Keratinocyte (primary cell): Measurements from ENCODE around the gene PLPP4. TPM values are rescaled to one million over a fixed set of nuclear protein-coding genes. Genes with fewer than 3 reads are reported as not detected.

Experiments used
- DNase-seq: peaks from one replicate; pipeline ENCODE4 v3.0.0-alpha.2; 2011; ENCODE audit warnings: low read depth, missing footprints, low spot score
- FAIRE-seq: peaks from 2 replicates; lab custom pipeline; 2011; peaks lifted over from hg19 to GRCh38; lab: Jason Lieb, UNC
- H2AFZ ChIP-seq: 2 replicates; pipeline ENCODE4 v1.6.0; 2012; ENCODE audit warnings: low read length, control low read depth, inconsistent platforms; ENCODE audit not compliant: control insufficient read depth
- H3K27ac ChIP-seq: 2 replicates; pipeline ENCODE4 v1.5.1; 2011; ENCODE audit warnings: low read length; ENCODE audit not compliant: control insufficient read depth, insufficient read depth
- H3K27me3 ChIP-seq: 3 replicates; pipeline ENCODE4 v1.6.0; 2011; ENCODE audit warnings: low read length; ENCODE audit not compliant: control insufficient read depth, insufficient read depth; ENCODE audit errors: extremely low read depth
- H3K36me3 ChIP-seq, 2 experiments: 2 replicates in 1 of 2; 3 replicates in 1 of 2; pipeline ENCODE4 v1.5.1; 2011; ENCODE audit warnings: low read length in 2 of 2, mild to moderate bottlenecking in 1 of 2; ENCODE audit not compliant: control insufficient read depth in 2 of 2, insufficient read depth in 2 of 2; ENCODE audit errors: extremely low read depth in 1 of 2
- H3K4me1 ChIP-seq: 3 replicates; pipeline ENCODE4 v1.5.1; 2011; ENCODE audit warnings: low read length; ENCODE audit not compliant: control insufficient read depth, insufficient read depth; ENCODE audit errors: extremely low read depth
- H3K4me2 ChIP-seq: 3 replicates; pipeline ENCODE4 v1.6.0; 2011; ENCODE audit warnings: low read depth, low read length; ENCODE audit not compliant: control insufficient read depth, insufficient read depth; ENCODE audit errors: extremely low read depth
- H3K4me3 ChIP-seq, 3 experiments: fragments of 200-600 bp in 1 of 3; sonication (generic) in 1 of 3; 2 replicates in 2 of 3; 3 replicates in 1 of 3; pipeline ENCODE4 v1.5.1; 2011 to 2016; ENCODE audit warnings: low read length in 3 of 3, mild to moderate bottlenecking in 3 of 3, control low read depth in 2 of 3, inconsistent platforms in 1 of 3, low read depth in 1 of 3, mixed read lengths in 1 of 3, mixed run types in 1 of 3, moderate library complexity in 1 of 3; ENCODE audit not compliant: control insufficient read depth in 2 of 3, insufficient read depth in 2 of 3; ENCODE audit errors: extremely low read depth in 1 of 3
- H3K79me2 ChIP-seq: 2 replicates; pipeline ENCODE4 v1.6.0; 2012; ENCODE audit warnings: low read length; ENCODE audit not compliant: control insufficient read depth, insufficient read depth
- H3K9ac ChIP-seq: 3 replicates; pipeline ENCODE4 v1.6.0; 2011; ENCODE audit warnings: low read length; ENCODE audit not compliant: control insufficient read depth, insufficient read depth; ENCODE audit errors: extremely low read depth
- H3K9me1 ChIP-seq: 3 replicates; pipeline ENCODE4 v1.6.0; 2011; ENCODE audit warnings: low read length; ENCODE audit not compliant: control insufficient read depth, insufficient read depth; ENCODE audit errors: extremely low read depth
- H3K9me3 ChIP-seq: 2 replicates; pipeline ENCODE4 v1.5.1; 2012; ENCODE audit warnings: low read depth, low read length; ENCODE audit not compliant: control insufficient read depth
- H4K20me1 ChIP-seq: 3 replicates; pipeline ENCODE4 v1.6.0; 2011; ENCODE audit warnings: low read length; ENCODE audit not compliant: control insufficient read depth, insufficient read depth; ENCODE audit errors: extremely low read depth
- CTCF ChIP-seq, 3 experiments: IDR thresholded peaks in 1 of 3; conservative IDR thresholded peaks in 1 of 3; optimal IDR thresholded peaks in 1 of 3; 2 replicates in 2 of 3; 3 replicates in 1 of 3; pipeline versions ENCODE3 to v1.5.1; 2011; ENCODE audit warnings: low read length in 3 of 3, mild to moderate bottlenecking in 3 of 3, moderate library complexity in 2 of 3, control low read depth in 1 of 3, inconsistent platforms in 1 of 3; ENCODE audit not compliant: insufficient read depth in 2 of 3; ENCODE audit errors: extremely low read depth in 1 of 3
- EZH2 ChIP-seq: IDR thresholded peaks from one replicate; pipeline ENCODE4 v1.6.1; 2012; ENCODE audit warnings: inconsistent platforms, mild to moderate bottlenecking, low read length, moderate library complexity
- dilution Hi-C: fragments of 300-500 bp; cut with MboI; formaldehyde crosslinking; loops from one replicate; pipeline ENCODE4 v1.7.0; 2020; ENCODE audit warnings: low sequenced_read_pairs; ENCODE audit not compliant: extremely low pct_ligation_motif_present
- polyA plus RNA-seq, 5 experiments: library from polyadenylated mRNA; depleted of rRNA in 3 of 5; stranded (reverse) in 3 of 5; stranded (forward) in 1 of 5; unstranded in 1 of 5; fragments of >200 nt; gene quantifications; 1 replicate in 1 of 5; 2 replicates in 3 of 5; 3 replicates in 1 of 5; pipeline versions ENCODE4 v1.2.1 to v1.2.3, GENCODE V29; 2011 to 2012; ENCODE audit warnings: missing spikeins in 2 of 5, low read depth in 1 of 5, low replicate concordance in 1 of 5

PLPP4 gene
- polyA plus RNA-seq, 1 donor (not counting 4 experiments of a cell fraction or from before 2014, with no cell fraction given), result 0.76 TPM

- dilution Hi-C loops, result no loop called here
- Histone ChIP-seq H3K27me3 (no peaks in the 10 kb centered on the region), H2AFZ (no peak overlapping the region), H3K9me3 (no peaks in the 10 kb centered on the region), H3K27ac (no peak overlapping the region), H3K4me1 (no peaks in the 10 kb centered on the region), H3K36me3 (no peaks in the 10 kb centered on the region), H3K9ac (no peak overlapping the region), H3K4me3 (no peak overlapping the region), H3K79me2 (no peaks in the 10 kb centered on the region), H3K9me1 (no peaks in the 10 kb centered on the region), H4K20me1 (no peaks in the 10 kb centered on the region), H3K4me2 (no peak overlapping the region)
- no peak for DNase-seq
- no peak for TF ChIP-seq CTCF (optimal IDR thresholded peaks at IDR 0.05 in 1 of 3, IDR thresholded peaks at IDR 0.05 in 1 of 3, conservative IDR thresholded peaks at IDR 0.05 in 1 of 3; ENCODE audit: extremely low read depth in 1 of 3, insufficient read depth in 2 of 3, low read length in 3 of 3)
- no peak for TF ChIP-seq EZH2
- FAIRE-seq, result no peak
Observed at GRCh38 chr10:120539076-120539475, 82.0 kb downstream of the PLPP4 start.

- no peak overlapping the region for H3K9ac ChIP-seq
- TF ChIP-seq EZH2 (no peak), CTCF (optimal IDR thresholded peaks at IDR 0.05 in 1 of 3, IDR thresholded peaks at IDR 0.05 in 1 of 3, conservative IDR thresholded peaks at IDR 0.05 in 1 of 3; ENCODE audit: extremely low read depth in 1 of 3, insufficient read depth in 2 of 3, low read length in 3 of 3) (no peak)
- no peaks in the 10 kb centered on the region for H3K9me1 ChIP-seq
- no peak overlapping the region for H3K4me3 ChIP-seq
- dilution Hi-C loops, result no loop called here
- H3K27ac ChIP-seq, result no peak overlapping the region
- no peak for DNase-seq
- H3K4me2 ChIP-seq, result no peak overlapping the region
- H4K20me1 ChIP-seq, result no peaks in the 10 kb centered on the region
- H3K27me3 ChIP-seq, result no peaks in the 10 kb centered on the region
- H3K36me3 ChIP-seq, result no peaks in the 10 kb centered on the region
- no peak for FAIRE-seq
- H2AFZ ChIP-seq, result no peak overlapping the region
- no peaks in the 10 kb centered on the region for H3K4me1 ChIP-seq
- no peaks in the 10 kb centered on the region for H3K9me3 ChIP-seq
- H3K79me2 ChIP-seq, result no peaks in the 10 kb centered on the region
Observed at GRCh38 chr10:120540486-120540885, 83.5 kb downstream of the PLPP4 start.
